ENCODE measurements around the gene FBXL15. TPM values are rescaled to one million over a fixed set of nuclear protein-coding genes. Genes with fewer than 3 reads are reported as not detected.

The FBXL15 gene
- total and polyA plus RNA-seq, 2 of the 13 experiments (the other 11 are each of a cell fraction or from before 2014, with no cell fraction given), result 4.3 to 8.3 TPM

- H2AFZ ChIP-seq (ENCODE audit: low read length), result no peak overlapping the region
- POLR2A ChIA-PET, result no interaction called here
- FAIRE-seq, result no peak
Observed at GRCh38 chr10:102376901-102377300, 43.7 kb upstream of the FBXL15 start.

GRCh38 chr10:102379383-102379782 lies 41.3 kb upstream of the FBXL15 start:
- no peaks in the 10 kb centered on the region for H3K27me3 ChIP-seq (ENCODE audit: control insufficient read depth in 1 of 2, insufficient read depth in 2 of 2, low read length in 2 of 2)
- 0 out of 2 replicates have a peak, but pooled peaks cover 2% of the 10 kb centered on the region for H4K20me1 ChIP-seq (ENCODE audit: insufficient read depth, low read length)
- H3K36me3 ChIP-seq (replicated peaks in 1 of 2; ENCODE audit: control insufficient read depth in 1 of 2, insufficient read depth in 2 of 2, low read length in 2 of 2), result peaks cover 31 to 59% of the 10 kb centered on the region in 2 experiments
- intact Hi-C loops (cut with micrococcal nuclease; ENCODE audit: unreplicated experiment) (no loop called here), in situ Hi-C loops (cut with HindIII; ENCODE audit: extremely low pct_ligation_motif_present, low pct_unique_long_range_greater_than_20kb) (no loop called here)
- POLR2A ChIA-PET, result no interaction called here
- H3K9me3 ChIP-seq (ENCODE audit: low read length), result no peaks in the 10 kb centered on the region
- ATAC-seq (no peak), FAIRE-seq (no peak), DNase-seq (ENCODE audit: low spot score) (no peak)
- no peak overlapping the region for H3K4me3 ChIP-seq (replicated peaks in 1 of 3; ENCODE audit: insufficient read depth in 1 of 3, low read depth in 2 of 3, low read length in 3 of 3)
- no peaks in the 10 kb centered on the region for H3K79me2 ChIP-seq (ENCODE audit: insufficient read depth, low read length)
- H3K9ac ChIP-seq (ENCODE audit: insufficient read depth, low read depth, low read length), result no peak overlapping the region
- TF ChIP-seq AGO1 (IDR thresholded peaks at IDR 0.05; ENCODE audit: low read depth, low read length, poor library complexity, severe bottlenecking) (no peak), RBM22 (optimal IDR thresholded peaks at IDR 0.05; ENCODE audit: low read length) (peak; percentile 58)
- H3K27ac ChIP-seq (ENCODE audit: extremely low read length, insufficient read depth, low read length), result no peak overlapping the region
- H3K4me2 ChIP-seq (ENCODE audit: low read depth, low read length), result no peak overlapping the region
- 97% methylated on average over 5 of the region's 6 CpGs for WGBS (ENCODE audit: low lambda C conversion rate)
- no peak overlapping the region for H2AFZ ChIP-seq (ENCODE audit: low read length)
- BruUV-seq (replicated peaks), result no TSS peak
- CTCF ChIA-PET (ENCODE audit: low intra/inter-chr PET ratio, low total read pairs), result no interaction called here
- H3K4me1 ChIP-seq (ENCODE audit: insufficient read depth, low read length), result 0 out of 2 replicates have a peak, but pooled peaks cover under 1% of the 10 kb centered on the region

More at GRCh38 chr10:102376901-102377300, 43.7 kb upstream of the FBXL15 start:
- no peak for DNase-seq (ENCODE audit: low spot score)
- in situ Hi-C loops (cut with HindIII; ENCODE audit: extremely low pct_ligation_motif_present, low pct_unique_long_range_greater_than_20kb) (no loop called here), intact Hi-C loops (cut with micrococcal nuclease; ENCODE audit: unreplicated experiment) (no loop called here)
- no peak for TF ChIP-seq GTF2F1 (IDR thresholded peaks at IDR 0.05; ENCODE audit: low read length)
- H3K36me3 ChIP-seq (replicated peaks in 1 of 2; ENCODE audit: control insufficient read depth in 1 of 2, insufficient read depth in 2 of 2, low read length in 2 of 2), result peaks cover 25 to 63% of the 10 kb centered on the region in 2 experiments
- no peak overlapping the region for H3K9ac ChIP-seq (ENCODE audit: insufficient read depth, low read depth, low read length)
- H3K9me3 ChIP-seq (ENCODE audit: low read length), result no peaks in the 10 kb centered on the region
- no TSS peak for BruUV-seq (replicated peaks)
- 95% methylated on average over 12 of the region's 12 CpGs for WGBS (ENCODE audit: low lambda C conversion rate)
- no peaks in the 10 kb centered on the region for H3K79me2 ChIP-seq (ENCODE audit: insufficient read depth, low read length)
- no peaks in the 10 kb centered on the region for H3K27me3 ChIP-seq (ENCODE audit: control insufficient read depth in 1 of 2, insufficient read depth in 2 of 2, low read length in 2 of 2)
- no peak overlapping the region for H3K4me2 ChIP-seq (ENCODE audit: low read depth, low read length)
- no peak overlapping the region for H3K4me3 ChIP-seq (replicated peaks in 1 of 3; ENCODE audit: insufficient read depth in 1 of 3, low read depth in 2 of 3, low read length in 3 of 3)
- 0 out of 2 replicates have a peak, but pooled peaks cover 2% of the 10 kb centered on the region for H4K20me1 ChIP-seq (ENCODE audit: insufficient read depth, low read length)
- H3K27ac ChIP-seq (ENCODE audit: extremely low read length, insufficient read depth, low read length), result no peak overlapping the region
- no peaks in the 10 kb centered on the region for H3K4me1 ChIP-seq (ENCODE audit: insufficient read depth, low read length)
- CTCF ChIA-PET (ENCODE audit: low intra/inter-chr PET ratio, low total read pairs), result no interaction called here
- ATAC-seq, result no peak

All from HepG2 (cell line).